ENCODE data around the gene SLC35B4.
A peak's percentile ranks its signal among the peaks of the same experiment; 100 is the strongest.

The SLC35B4 gene

GRCh38 chr7:134300988-134301387, 15.7 kb downstream of the SLC35B4 start:
- TF ChIP-seq OSR1 (CRISPR knock-in tag; IDR thresholded peaks at IDR 0.05): no peak
- no peak for ATAC-seq

DNA sequence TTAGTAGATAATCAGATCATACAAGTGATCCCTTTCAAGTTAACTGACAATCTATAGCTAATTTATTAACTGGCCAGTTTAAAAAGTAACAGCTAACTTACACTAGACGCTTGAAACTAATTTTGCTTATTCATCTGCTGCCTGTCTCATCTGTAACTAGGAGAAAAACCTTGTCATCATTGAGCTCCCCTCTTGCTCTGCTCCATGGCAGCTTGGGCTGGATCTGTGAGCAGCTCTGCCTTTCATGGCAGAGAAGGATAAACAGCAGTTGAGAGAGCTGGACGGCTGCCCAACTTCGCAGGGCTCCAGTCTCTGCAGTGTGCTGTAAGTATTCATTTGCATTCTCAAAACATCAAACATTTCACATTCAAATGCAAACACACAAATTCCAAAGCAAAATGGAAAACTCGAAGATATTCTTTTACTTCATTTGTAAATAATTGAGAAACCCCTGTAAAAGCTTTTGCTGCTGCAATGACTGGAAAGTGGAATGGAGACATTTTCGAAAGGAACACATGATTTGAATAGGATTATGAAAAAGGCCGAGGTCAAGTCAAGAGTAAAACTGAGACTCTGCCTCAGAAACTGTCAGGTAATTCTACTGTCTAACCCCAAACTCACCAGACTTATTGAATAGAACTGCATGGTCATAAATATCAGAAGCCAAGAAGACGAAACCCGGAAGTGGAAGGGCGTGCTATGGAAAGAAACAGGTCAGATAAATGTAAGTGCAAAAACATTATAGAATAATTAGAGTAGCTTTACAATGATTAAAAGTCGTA, 17.6 kb downstream of the SLC35B4 start:
- peak; percentile 32; the same call in 1 of the 3 replicates for ATAC-seq
- TF ChIP-seq POU6F1 (CRISPR knock-in tag; IDR thresholded peaks at IDR 0.05; ENCODE audit: borderline replicate concordance, low read depth) (no peak), TOX (CRISPR knock-in tag; IDR thresholded peaks at IDR 0.05; ENCODE audit: borderline replicate concordance) (no peak), CSRNP3 (CRISPR knock-in tag; IDR thresholded peaks at IDR 0.05) (no peak), ISL1 (CRISPR knock-in tag; IDR thresholded peaks at IDR 0.05) (no peak), BACH2 (CRISPR knock-in tag; IDR thresholded peaks at IDR 0.05; ENCODE audit: borderline replicate concordance) (no peak), GLIS3 (CRISPR knock-in tag; IDR thresholded peaks at IDR 0.05) (no peak), SNAI2 (CRISPR knock-in tag; IDR thresholded peaks at IDR 0.05) (no peak), ZFP3 (CRISPR knock-in tag; IDR thresholded peaks at IDR 0.05) (no peak), OSR1 (CRISPR knock-in tag; IDR thresholded peaks at IDR 0.05) (no peak), CSDC2 (CRISPR knock-in tag; IDR thresholded peaks at IDR 0.05) (no peak), TSHZ2 (CRISPR knock-in tag; IDR thresholded peaks at IDR 0.05) (no peak), ZNF565 (CRISPR knock-in tag; conservative IDR thresholded peaks at IDR 0.05; ENCODE audit: low read depth) (no peak), TCF4 (CRISPR knock-in tag; IDR thresholded peaks at IDR 0.05; ENCODE audit: borderline replicate concordance) (no peak), ZC3H10 (CRISPR knock-in tag; IDR thresholded peaks at IDR 0.05) (no peak), ESRRG (CRISPR knock-in tag; IDR thresholded peaks at IDR 0.05) (no peak), ZNF70 (CRISPR knock-in tag; IDR thresholded peaks at IDR 0.05) (no peak), PPARA (CRISPR knock-in tag; IDR thresholded peaks at IDR 0.05; ENCODE audit: borderline replicate concordance) (no peak), ARNTL (CRISPR knock-in tag; IDR thresholded peaks at IDR 0.05; ENCODE audit: borderline replicate concordance, low read depth) (no peak), RARB (CRISPR knock-in tag; IDR thresholded peaks at IDR 0.05) (no peak)
- TF ChIP-seq, protein P1, sequence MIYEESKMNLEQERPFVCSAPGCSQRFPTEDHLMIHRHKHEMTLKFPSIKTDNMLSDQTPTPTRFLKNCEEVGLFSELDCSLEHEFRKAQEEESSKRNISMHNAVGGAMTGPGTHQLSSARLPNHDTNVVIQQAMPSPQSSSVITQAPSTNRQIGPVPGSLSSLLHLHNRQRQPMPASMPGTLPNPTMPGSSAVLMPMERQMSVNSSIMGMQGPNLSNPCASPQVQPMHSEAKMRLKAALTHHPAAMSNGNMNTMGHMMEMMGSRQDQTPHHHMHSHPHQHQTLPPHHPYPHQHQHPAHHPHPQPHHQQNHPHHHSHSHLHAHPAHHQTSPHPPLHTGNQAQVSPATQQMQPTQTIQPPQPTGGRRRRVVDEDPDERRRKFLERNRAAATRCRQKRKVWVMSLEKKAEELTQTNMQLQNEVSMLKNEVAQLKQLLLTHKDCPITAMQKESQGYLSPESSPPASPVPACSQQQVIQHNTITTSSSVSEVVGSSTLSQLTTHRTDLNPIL (CRISPR knock-in tag; IDR thresholded peaks at IDR 0.05; ENCODE audit: low read depth): no peak

DNA sequence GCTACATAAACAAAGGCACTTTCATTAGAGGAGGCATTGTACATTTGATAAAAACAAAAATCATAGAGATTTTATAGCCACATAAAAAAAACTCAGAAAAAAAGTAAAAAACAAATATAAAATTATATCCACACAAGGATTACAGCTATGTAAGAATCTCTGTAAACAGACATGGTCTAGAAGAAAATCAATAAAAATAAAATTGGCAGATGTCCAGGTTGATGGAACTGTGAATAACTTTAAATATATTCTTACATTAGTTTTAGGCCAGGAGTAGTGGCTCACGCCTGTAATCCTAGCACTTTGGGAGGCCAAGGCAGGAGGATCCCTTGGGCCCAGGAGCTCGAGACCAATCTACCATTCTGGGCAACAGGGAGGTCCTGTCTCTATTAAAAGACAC, 19.2 kb downstream of the SLC35B4 start:
- ATAC-seq: no peak
- no peak for TF ChIP-seq CSRNP3 (CRISPR knock-in tag; IDR thresholded peaks at IDR 0.05)
- no peak for TF ChIP-seq ZC3H10 (CRISPR knock-in tag; IDR thresholded peaks at IDR 0.05)
- TF ChIP-seq ESRRG (CRISPR knock-in tag; IDR thresholded peaks at IDR 0.05): no peak
- TF ChIP-seq, protein P1 (CRISPR knock-in tag; IDR thresholded peaks at IDR 0.05; ENCODE audit: low read depth): no peak
- TF ChIP-seq, protein P2, sequence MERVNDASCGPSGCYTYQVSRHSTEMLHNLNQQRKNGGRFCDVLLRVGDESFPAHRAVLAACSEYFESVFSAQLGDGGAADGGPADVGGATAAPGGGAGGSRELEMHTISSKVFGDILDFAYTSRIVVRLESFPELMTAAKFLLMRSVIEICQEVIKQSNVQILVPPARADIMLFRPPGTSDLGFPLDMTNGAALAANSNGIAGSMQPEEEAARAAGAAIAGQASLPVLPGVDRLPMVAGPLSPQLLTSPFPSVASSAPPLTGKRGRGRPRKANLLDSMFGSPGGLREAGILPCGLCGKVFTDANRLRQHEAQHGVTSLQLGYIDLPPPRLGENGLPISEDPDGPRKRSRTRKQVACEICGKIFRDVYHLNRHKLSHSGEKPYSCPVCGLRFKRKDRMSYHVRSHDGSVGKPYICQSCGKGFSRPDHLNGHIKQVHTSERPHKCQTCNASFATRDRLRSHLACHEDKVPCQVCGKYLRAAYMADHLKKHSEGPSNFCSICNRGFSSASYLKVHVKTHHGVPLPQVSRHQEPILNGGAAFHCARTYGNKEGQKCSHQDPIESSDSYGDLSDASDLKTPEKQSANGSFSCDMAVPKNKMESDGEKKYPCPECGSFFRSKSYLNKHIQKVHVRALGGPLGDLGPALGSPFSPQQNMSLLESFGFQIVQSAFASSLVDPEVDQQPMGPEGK (CRISPR knock-in tag; IDR thresholded peaks at IDR 0.05; ENCODE audit: borderline replicate concordance): no peak
- TF ChIP-seq RARB (CRISPR knock-in tag; IDR thresholded peaks at IDR 0.05): no peak
- TF ChIP-seq ZFP3 (CRISPR knock-in tag; IDR thresholded peaks at IDR 0.05): no peak
- no peak for TF ChIP-seq TSHZ2 (CRISPR knock-in tag; IDR thresholded peaks at IDR 0.05)

All from SK-N-SH treated with all-trans-retinoic acid at 6 μM for 48 hours (cell line).